A172 (cell line): ENCODE results near the gene PEX11A. TPM values are rescaled to one million over a fixed set of nuclear protein-coding genes. Genes with fewer than 3 reads are reported as not detected.

ENCODE experiments used
- total RNA-seq: library from RNA; depleted of rRNA; stranded (reverse); fragments of >200 nt; shearing (Covaris generic); gene quantifications from 2 replicates; pipeline ENCODE4 v1.2.3, GENCODE V29; 2014; rRNA removed

Gene PEX11A
- total RNA-seq, 1 experiment from 2014 or later = 7.2 TPM

Other genes starting within 250 kb of the PEX11A start
- gene RHCG, start 194.2 kb downstream of the PEX11A start, total RNA-seq = not detected in 2 replicates
- gene TICRR, start 115.3 kb downstream of the PEX11A start, total RNA-seq = 6.4 and 7.0 TPM in 2 replicates
- 0.88 and 1.3 TPM in 2 replicates for gene KIF7, start 35.3 kb downstream of the PEX11A start, total RNA-seq
- not detected in 2 replicates for gene PLIN1, start 11.4 kb downstream of the PEX11A start, total RNA-seq
- gene WDR93, start 57 bp upstream of the PEX11A start, total RNA-seq = 0.17 TPM in 1 of 2 replicates, not detected in the other
- gene MESP1, start 60.5 kb upstream of the PEX11A start, total RNA-seq = 0.89 and 1.5 TPM in 2 replicates
- gene MESP2, start 85.6 kb upstream of the PEX11A start, total RNA-seq = not detected in 2 replicates
- 1.7 and 3.6 TPM in 2 replicates for gene ANPEP, start 124.1 kb upstream of the PEX11A start, total RNA-seq
- 67.8 and 81.9 TPM in 2 replicates for gene AP3S2, start 203.2 kb upstream of the PEX11A start, total RNA-seq
- gene ARPIN, start 222.2 kb upstream of the PEX11A start, total RNA-seq = 7.3 and 8.9 TPM in 2 replicates